HCT116 (cell line): ENCODE measurements around the gene SEC24C. TPM values are rescaled to one million over a fixed set of nuclear protein-coding genes. Genes with fewer than 3 reads are reported as not detected.

Experiments
- ATAC-seq: fragments of 200-7000 bp; cut with Tn5 transposase; 2 replicates; pipeline ENCODE4 v1.9.1; 2020; ENCODE audit warnings: mild to moderate bottlenecking, moderate library complexity
- BruUV-seq: library from RNA; stranded (reverse); fragments of 400-500 nt; replicated peaks from 2 replicates; lab custom pipeline; 2021; lab: Mats Ljungman, UMichigan
- CTCF ChIA-PET: fragments of 300-600 bp; sonication (Branson Sonifier 250); formaldehyde crosslinking; loops from one replicate; lab custom pipeline; 2021; ENCODE audit warnings: antibody characterized with exemption; lab: Charles Lee
- POLR2A ChIA-PET: fragments of 300-600, 350-600 bp; sonication (Branson Sonifier 250); formaldehyde crosslinking; loops from one replicate; lab custom pipeline; 2021; ENCODE audit warnings: antibody characterized with exemption; lab: Charles Lee
- RAD21 ChIA-PET, 2 experiments: fragments of 300-600 bp; sonication (Branson Sonifier 250); formaldehyde crosslinking; loops; one replicate each; lab custom pipeline; 2023; ENCODE audit warnings: low total read pairs in 2 of 2; ENCODE audit not compliant: uncharacterized antibody in 2 of 2, unreplicated experiment in 2 of 2, low non-redundant PET in 1 of 2; lab: Charles Lee
- DNase-seq: peaks from one replicate; pipeline ENCODE4 v3.0.0-alpha.2; 2010; ENCODE audit warnings: low read depth, low spot score
- H2AFZ ChIP-seq: fragments of 200-600 bp; shearing (Covaris generic), sonication (generic); 2 replicates; pipeline ENCODE4 v1.6.1; 2017; ENCODE audit warnings: low read depth, mixed run types, mixed read lengths, antibody characterized with exemption, low read length; ENCODE audit not compliant: poor library complexity, severe bottlenecking
- H3K27ac ChIP-seq: 2 replicates; pipeline ENCODE4 v1.5.1; 2012; ENCODE audit warnings: low read depth, low read length
- H3K27me3 ChIP-seq: fragments of 200-600 bp; sonication (generic); 2 replicates; pipeline ENCODE4 v1.6.1; 2016; ENCODE audit warnings: mixed run types, low read length, mixed read lengths; ENCODE audit not compliant: insufficient read depth
- H3K36me3 ChIP-seq, 2 experiments: fragments of 200-500 bp in 1 of 2; fragments of 200-600 bp in 1 of 2; sonication (Bioruptor generic) in 1 of 2; sonication (generic) in 1 of 2; 2 replicates each; pipeline versions ENCODE4 v1.5.1 to v1.6.1; 2014 to 2016; ENCODE audit warnings: low read length in 2 of 2, inconsistent platforms in 1 of 2, mixed read lengths in 1 of 2, mixed run types in 1 of 2; ENCODE audit not compliant: insufficient read depth in 2 of 2, control insufficient read depth in 1 of 2
- H3K4me1 ChIP-seq, 2 experiments: fragments of 200-600 bp in 1 of 2; sonication (generic) in 1 of 2; 2 replicates each; pipeline versions ENCODE4 v1.5.1 to v1.6.1; 2012 to 2017; ENCODE audit warnings: low read length in 2 of 2, inconsistent platforms in 1 of 2, mild to moderate bottlenecking in 1 of 2, mixed read lengths in 1 of 2, mixed run types in 1 of 2, moderate library complexity in 1 of 2; ENCODE audit not compliant: insufficient read depth in 2 of 2, control insufficient read depth in 1 of 2
- H3K4me2 ChIP-seq: fragments of 200-600 bp; sonication (generic); 2 replicates; pipeline ENCODE4 v1.6.1; 2017; ENCODE audit warnings: mixed run types, low read length, mixed read lengths
- H3K4me3 ChIP-seq, 2 experiments: fragments of 200-600 bp in 1 of 2; sonication (generic) in 1 of 2; replicated peaks in 1 of 2; 2 replicates each; pipeline ENCODE4 v1.5.1; 2011 to 2016; ENCODE audit warnings: low read length in 2 of 2, control low read depth in 1 of 2, low read depth in 1 of 2, mild to moderate bottlenecking in 1 of 2, mixed read lengths in 1 of 2, mixed run types in 1 of 2
- H3K79me2 ChIP-seq: fragments of 200-600 bp; sonication (generic); 2 replicates; pipeline ENCODE4 v1.6.1; 2017; ENCODE audit warnings: mild to moderate bottlenecking, mixed run types, low read length, moderate library complexity, mixed read lengths; ENCODE audit not compliant: insufficient read depth
- H3K9ac ChIP-seq: fragments of 200-600 bp; sonication (generic); 2 replicates; pipeline ENCODE4 v1.6.1; 2016; ENCODE audit warnings: low read length, mixed read lengths
- H3K9me2 ChIP-seq: fragments of 200-600 bp; sonication (generic), shearing (Covaris generic); 2 replicates; pipeline ENCODE4 v1.6.1; 2017; ENCODE audit warnings: mixed run types, mild to moderate bottlenecking, moderate library complexity; ENCODE audit not compliant: insufficient read depth
- H3K9me3 ChIP-seq, 2 experiments: fragments of 200-500 bp in 1 of 2; fragments of 200-600 bp in 1 of 2; sonication (Bioruptor generic) in 1 of 2; sonication (generic) in 1 of 2; 2 replicates each; pipeline ENCODE4 v1.6.1; 2014 to 2017; ENCODE audit warnings: low read length in 2 of 2, mixed read lengths in 2 of 2, inconsistent platforms in 1 of 2, low read depth in 1 of 2, mild to moderate bottlenecking in 1 of 2, mixed run types in 1 of 2, moderate library complexity in 1 of 2; ENCODE audit not compliant: control insufficient read depth in 1 of 2, insufficient read depth in 1 of 2
- H4K20me1 ChIP-seq: fragments of 200-600 bp; sonication (generic), shearing (Covaris generic); 2 replicates; pipeline ENCODE4 v1.6.1; 2017; ENCODE audit warnings: mixed run types, mild to moderate bottlenecking, moderate library complexity; ENCODE audit not compliant: insufficient read depth
- ATF3 ChIP-seq: IDR thresholded peaks from 2 replicates; pipeline ENCODE4 v1.6.1; 2012
- CBX3 ChIP-seq: IDR thresholded peaks from 2 replicates; pipeline ENCODE4 v1.6.1; 2012; ENCODE audit warnings: low read depth
- CTCF ChIP-seq, 3 experiments: fragments of 200-600 bp in 1 of 3; sonication (generic) in 1 of 3; IDR thresholded peaks in 2 of 3; conservative IDR thresholded peaks in 1 of 3; 2 replicates each; pipeline ENCODE4 v1.5.1; 2012 to 2017; ENCODE audit warnings: low read depth in 2 of 3, low read length in 2 of 3, antibody characterized with exemption in 1 of 3, borderline replicate concordance in 1 of 3, control low read depth in 1 of 3, mild to moderate bottlenecking in 1 of 3, mixed read lengths in 1 of 3, mixed run types in 1 of 3, moderate library complexity in 1 of 3; ENCODE audit not compliant: insufficient read depth in 1 of 3
- EZH2phosphoT487 ChIP-seq: fragments of 200-600 bp; IDR thresholded peaks from 2 replicates; pipeline ENCODE4 v1.6.1; 2018; ENCODE audit warnings: antibody characterized with exemption, borderline replicate concordance
- JUND ChIP-seq: IDR thresholded peaks from 2 replicates; pipeline ENCODE4 v1.6.1; 2012
- MAX ChIP-seq: IDR thresholded peaks from 2 replicates; pipeline ENCODE4 v1.6.1; 2012
- POLR2A ChIP-seq: IDR thresholded peaks from 2 replicates; pipeline ENCODE4 v1.7.0; 2011; ENCODE audit warnings: borderline replicate concordance; ENCODE audit not compliant: insufficient read depth, insufficient read length; ENCODE audit errors: extremely low read depth
- POLR2AphosphoS5 ChIP-seq: IDR thresholded peaks from 2 replicates; pipeline ENCODE4 v1.6.1; 2011; ENCODE audit warnings: mild to moderate bottlenecking, low read depth, low read length, moderate library complexity
- SIN3A ChIP-seq: IDR thresholded peaks from 2 replicates; pipeline ENCODE4 v1.6.1; 2012; ENCODE audit warnings: low read depth
- SP1 ChIP-seq: IDR thresholded peaks from 2 replicates; pipeline ENCODE4 v1.6.1; 2012; ENCODE audit warnings: low read depth
- TCF7L2 ChIP-seq: IDR thresholded peaks from 2 replicates; pipeline ENCODE4 v1.7.0; 2011; ENCODE audit warnings: borderline replicate concordance, inconsistent platforms; ENCODE audit not compliant: insufficient read depth, insufficient read length; ENCODE audit errors: extremely low read depth
- YY1 ChIP-seq: IDR thresholded peaks from 2 replicates; pipeline ENCODE4 v1.6.1; 2011; ENCODE audit warnings: low read length, low read depth, moderate library complexity, mild to moderate bottlenecking; ENCODE audit not compliant: insufficient replicate concordance; ENCODE audit errors: extremely low read depth
- ZBTB33 ChIP-seq: IDR thresholded peaks from 2 replicates; pipeline ENCODE4 v1.6.1; 2011; ENCODE audit warnings: mild to moderate bottlenecking, low read length, moderate library complexity; ENCODE audit not compliant: insufficient replicate concordance; ENCODE audit errors: extremely low read depth
- ZFX ChIP-seq: fragments of 450-650 bp; IDR thresholded peaks from 2 replicates; pipeline ENCODE4 v1.6.1; 2017
- ZNF274 ChIP-seq: fragments of 200-500 bp; sonication (Bioruptor generic); IDR thresholded peaks from 2 replicates; pipeline ENCODE4 v1.6.1; 2014; ENCODE audit warnings: mild to moderate bottlenecking, low read depth, low read length, inconsistent platforms
- intact Hi-C: fragments of 100-400 bp; cut with micrococcal nuclease; formaldehyde crosslinking; loops from 2 replicates; pipeline ENCODE4 v1.10.0; 2022
- total RNA-seq: library from RNA; stranded (reverse); gene quantifications from one replicate; pipeline ENCODE4 v1.2.1, GENCODE V29; 2021; ENCODE audit not compliant: unreplicated experiment

Gene SEC24C
- total RNA-seq, 1 experiment from 2014 or later = 60.9 TPM

GRCh38 chr10:73810735-73811465 lies 66.7 kb downstream of the SEC24C start:
- ChIA-PET POLR2A (interaction anchor here (0.7 to 1.4 kb wide), 2 partner anchors 25 to 39 kb away, joined by 3 read pairs; a partner anchor contains a TSS), CTCF (no interaction called here), RAD21 (no interaction called here)
- Histone ChIP-seq H3K4me1 (peaks cover 4 to 26% of the 10 kb centered on the region in 2 experiments; a peak in 3 of 4 replicates), H3K9me3 (no peaks in the 10 kb centered on the region), H2AFZ (no peak overlapping the region), H3K27ac (peak overlapping the region; percentile 89), H3K9ac (peak overlapping the region; percentile 78), H3K9me2 (no peaks in the 10 kb centered on the region), H4K20me1 (no peaks in the 10 kb centered on the region), H3K27me3 (no peaks in the 10 kb centered on the region)
- intact Hi-C loops = no loop called here
- ATAC-seq = peak; percentile 45
- no peak for TF ChIP-seq ZNF274
- no peak for TF ChIP-seq JUND
- TF ChIP-seq POLR2AphosphoS5 = no peak
- TF ChIP-seq SP1 = no peak
- TF ChIP-seq, all 23 proteins: peak for 0
- H3K79me2 ChIP-seq = peaks cover 5% of the 10 kb centered on the region; the same call in 1 of the 2 replicates
- peak overlapping the region; percentile 77 for H3K4me2 ChIP-seq
- H3K4me3 ChIP-seq = peak overlapping the region; percentile 71 to 81
- no TSS peak for BruUV-seq
- H3K36me3 ChIP-seq = peaks cover 3 to 19% of the 10 kb centered on the region in 2 experiments; a peak in 2 of 4 replicates
- DNase-seq = no peak

DNA sequence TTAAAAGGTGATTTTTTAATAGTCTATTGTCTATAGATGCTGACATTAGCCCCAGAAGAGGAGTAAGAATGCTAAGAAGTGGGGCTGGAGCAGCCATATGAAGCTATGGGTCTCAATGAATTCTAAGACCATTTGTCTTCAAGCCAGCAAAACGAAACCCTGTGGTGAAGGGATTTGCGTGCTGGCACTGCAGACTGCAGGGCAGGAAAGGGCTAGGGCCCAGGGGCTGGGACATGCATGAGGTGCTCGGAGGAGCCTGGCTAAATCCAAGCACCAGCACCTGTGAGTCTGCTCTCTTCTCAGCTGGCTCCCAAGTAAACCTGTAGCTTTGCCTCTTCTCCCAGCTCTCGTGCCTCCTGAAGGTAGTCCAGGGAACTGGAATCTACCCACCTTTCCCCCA lies 68.5 kb downstream of the SEC24C start:
- H3K27ac ChIP-seq = no peak overlapping the region
- RAD21 ChIA-PET = no interaction called here
- intact Hi-C loops = no loop called here
- H3K4me3 ChIP-seq = no peak overlapping the region
- no peak overlapping the region for H2AFZ ChIP-seq
- no peaks in the 10 kb centered on the region for H4K20me1 ChIP-seq
- H3K79me2 ChIP-seq = 0 out of 2 replicates have a peak, but pooled peaks cover 5% of the 10 kb centered on the region
- H3K9ac ChIP-seq = no peak overlapping the region
- no peaks in the 10 kb centered on the region for H3K9me2 ChIP-seq
- H3K9me3 ChIP-seq = no peaks in the 10 kb centered on the region
- DNase-seq (no peak), ATAC-seq (no peak)
- peaks cover 4 to 26% of the 10 kb centered on the region in 2 experiments; a peak in 3 of 4 replicates for H3K4me1 ChIP-seq
- CTCF ChIA-PET = no interaction called here
- peaks cover 10 to 18% of the 10 kb centered on the region in 2 experiments; a peak in 3 of 4 replicates for H3K36me3 ChIP-seq
- POLR2A ChIA-PET = no interaction called here
- H3K27me3 ChIP-seq = no peaks in the 10 kb centered on the region
- BruUV-seq = no TSS peak
- H3K4me2 ChIP-seq = peak overlapping the region; percentile 53; the same call in 1 of the 2 replicates
- TF ChIP-seq ATF3 (no peak), ZFX (no peak), ZBTB33 (no peak), TCF7L2 (no peak), SIN3A (no peak), CTCF (IDR thresholded peaks at IDR 0.05 in 2 of 3, conservative IDR thresholded peaks at IDR 0.05 in 1 of 3; ENCODE audit: borderline replicate concordance in 1 of 3, insufficient read depth in 1 of 3, low read depth in 2 of 3, low read length in 2 of 3) (no peak), JUND (no peak), MAX (no peak), CBX3 (no peak), YY1 (no peak), EZH2phosphoT487 (no peak), POLR2A (no peak)
